Ovary (tissue), 9 donors: ENCODE measurements around the gene LARGE1. TPM values are rescaled to one million over a fixed set of nuclear protein-coding genes. Genes with fewer than 3 reads are reported as not detected.
A peak's percentile ranks its signal among the peaks of the same experiment; 100 is the strongest.

Source experiments
- DNase-seq, 5 donors: peaks; one replicate each; pipeline ENCODE4 v3.0.0-alpha.2; 2019 to 2020
- H3K27ac ChIP-seq, 2 donors: fragments of 200-600 bp; one replicate each; pipeline versions ENCODE4 v1.5.1 to v1.8.0; 2019 to 2022
- H3K27me3 ChIP-seq: fragments of 200-600 bp; one replicate; pipeline ENCODE4 v1.8.0; 2022
- H3K36me3 ChIP-seq: fragments of 200-600 bp; sonication (generic); one replicate; pipeline ENCODE4 v1.5.1; 2019
- H3K4me1 ChIP-seq: one replicate; pipeline ENCODE4 v1.8.1; 2013; ENCODE audit warnings: mild to moderate bottlenecking, moderate library complexity; ENCODE audit not compliant: insufficient read depth
- H3K4me3 ChIP-seq: fragments of 200-600 bp; sonication (generic); one replicate; pipeline ENCODE4 v1.5.1; 2017
- H3K9me3 ChIP-seq, 2 donors: fragments of 200-600 bp in 1 of 2; sonication (generic) in 1 of 2; one replicate each; pipeline versions ENCODE4 v1.5.1 to v1.8.1; 2013 to 2019; ENCODE audit warnings: mild to moderate bottlenecking in 1 of 2, moderate library complexity in 1 of 2
- EP300 ChIP-seq: sonication (generic); formaldehyde crosslinking; IDR thresholded peaks from one replicate; pipeline ENCODE4 v1.6.1; 2017; ENCODE audit warnings: antibody characterized with exemption
- POLR2A ChIP-seq: fragments of 450-650 bp; IDR thresholded peaks from one replicate; pipeline ENCODE4 v1.6.1; 2017; ENCODE audit warnings: antibody characterized with exemption, mild to moderate bottlenecking, moderate library complexity
- WGBS, 3 donors: extraction: QIAGEN DNeasy Blood & Tissue Kit in 1 of 3; methylation state at CpG; one replicate each; pipeline versions ENCODE4 v1.1.5 to v1.1.7; 2013 to 2017; 5-methylcytosine and 5-hydroxymethylcytosine counted together
- intact Hi-C, 4 donors: fragments of 100-400 bp; cut with DNase I; formaldehyde crosslinking; loops; one replicate each; pipeline versions ENCODE4 v1.11.0 to v1.15.1; 2022 to 2023
- polyA plus RNA-seq, 2 donors: library from polyadenylated mRNA; stranded (reverse); fragments of 200-250 nt in 1 of 2; fragments of 350-450 nt in 1 of 2; fragmentation: Illumina TruSeq in 1 of 2; extraction: RNeasy Lipid Tissue Mini Kit (QIAGEN cat#74804) in 1 of 2; gene quantifications; one replicate each; pipeline ENCODE4 v1.2.3, GENCODE V29; 2013 to 2014
- total RNA-seq, 7 donors: library from RNA; depleted of rRNA in 2 of 7; stranded (reverse); fragments of >200 nt in 2 of 7; fragmentation: NEBNext Ultra II Directional in 3 of 7; extraction: Animal tissue kit (Norgen Biotek cat#: 25700) in 3 of 7; gene quantifications; one replicate each; pipeline versions ENCODE4 v1.1.0 to v1.2.4, GENCODE V29; 2016 to 2023
- TF ChIP-seq, protein P1 (sequence below), 3 donors: fragments of 450-650 bp in 2 of 3; fragments of 200-600 bp in 1 of 3; IDR thresholded peaks; one replicate each; pipeline versions ENCODE4 v1.5.1 to v1.8.0; 2016 to 2022; ENCODE audit warnings: antibody characterized with exemption in 3 of 3, mild to moderate bottlenecking in 1 of 3
- donor health status: DM: no; HTN: no; CAD: no; lungs with moderate emphysema.
- donor health status: DM: no; HTN: no; CAD: no.
- donor health status: Bipolar disorder and iron deficiency.
- donor health status: DM: yes; HTN: yes; CAD: no.
- donor health status: DM: no; HTN: no; CAD: no.
- donor health status: DM: yes; HTN: yes; CAD: no.

LARGE1 gene
- total and polyA plus RNA-seq, 9 donors: 13.4 to 67.6 (median 36.8) TPM

DNA sequence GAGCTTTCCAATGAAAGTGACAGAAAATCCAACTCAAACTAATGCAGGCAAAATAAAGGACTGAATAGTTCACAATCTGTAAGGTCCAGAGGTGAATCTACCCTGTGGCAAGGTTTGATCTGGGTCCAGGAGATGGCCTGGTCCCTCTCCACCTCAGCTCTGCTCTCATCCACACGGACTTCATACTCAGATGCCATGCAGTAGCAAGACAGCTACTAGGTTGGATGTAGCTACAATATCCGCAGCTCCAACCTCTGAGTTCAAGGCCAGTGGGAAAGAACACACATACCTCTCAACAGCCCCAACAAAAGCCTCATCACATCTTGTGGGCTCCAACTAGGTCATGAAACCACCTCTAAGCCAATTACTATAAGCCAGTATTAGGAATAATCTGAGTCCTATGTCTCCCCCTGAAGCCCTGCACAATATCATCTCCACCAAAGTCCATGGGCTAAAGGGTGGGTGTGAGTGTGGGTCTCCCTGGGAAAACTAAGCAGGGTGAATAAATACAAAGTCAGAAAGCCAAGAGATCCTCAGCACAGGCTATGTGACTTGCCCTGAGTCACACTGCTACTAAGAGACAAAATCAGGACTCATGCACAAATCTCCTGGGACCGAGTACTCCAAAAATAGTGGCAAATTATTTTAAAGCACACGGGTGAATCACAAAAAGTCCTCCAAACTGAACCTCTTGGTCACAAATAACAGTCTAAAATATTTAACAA lies 78.8 kb downstream of the LARGE1 start:
- Histone ChIP-seq H3K36me3 (no peaks in the 10 kb centered on the region), H3K9me3 (no peaks in the 10 kb centered on the region), H3K4me1 (peaks cover 14% of the 10 kb centered on the region), H3K27me3 (no peaks in the 10 kb centered on the region), H3K27ac (no peak overlapping the region), H3K4me3 (no peak overlapping the region)
- intact Hi-C loops: no loop called here
- no peak for DNase-seq
- 42 to 57% (median 44%) methylated on average over 4 of the region's 4 CpGs for WGBS, 3 donors
- no peak for TF ChIP-seq POLR2A
- TF ChIP-seq EP300: no peak

DNA sequence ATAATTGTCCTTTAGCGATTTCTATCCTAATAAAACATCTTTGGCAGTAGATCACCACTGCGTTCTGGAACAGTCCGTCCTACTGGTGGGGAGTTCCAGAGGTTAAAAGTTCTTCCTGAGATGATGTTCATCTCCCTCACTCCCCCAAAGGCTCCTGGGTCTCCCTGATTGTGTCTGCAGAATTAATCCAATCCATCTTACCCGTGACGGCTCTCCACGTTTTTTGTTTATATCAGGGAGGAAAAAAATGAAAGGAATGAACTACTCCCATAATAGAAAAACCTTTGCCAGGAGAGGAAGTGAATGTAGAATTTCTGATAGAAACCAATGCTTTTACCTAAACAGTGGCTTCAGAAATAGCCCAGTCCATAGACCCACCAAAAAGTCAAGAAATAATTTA lies 81.6 kb downstream of the LARGE1 start:
- peaks cover 14% of the 10 kb centered on the region for H3K4me1 ChIP-seq
- H3K27ac ChIP-seq: no peak overlapping the region
- H3K36me3 ChIP-seq: no peaks in the 10 kb centered on the region
- intact Hi-C loops: no loop called here
- WGBS, 3 donors: 17 to 28% (median 24%) methylated on average over 6 of the region's 6 CpGs
- no peaks in the 10 kb centered on the region for H3K27me3 ChIP-seq
- no peak overlapping the region for H3K4me3 ChIP-seq
- no peak for TF ChIP-seq EP300
- TF ChIP-seq POLR2A: no peak
- TF ChIP-seq, protein P1, sequence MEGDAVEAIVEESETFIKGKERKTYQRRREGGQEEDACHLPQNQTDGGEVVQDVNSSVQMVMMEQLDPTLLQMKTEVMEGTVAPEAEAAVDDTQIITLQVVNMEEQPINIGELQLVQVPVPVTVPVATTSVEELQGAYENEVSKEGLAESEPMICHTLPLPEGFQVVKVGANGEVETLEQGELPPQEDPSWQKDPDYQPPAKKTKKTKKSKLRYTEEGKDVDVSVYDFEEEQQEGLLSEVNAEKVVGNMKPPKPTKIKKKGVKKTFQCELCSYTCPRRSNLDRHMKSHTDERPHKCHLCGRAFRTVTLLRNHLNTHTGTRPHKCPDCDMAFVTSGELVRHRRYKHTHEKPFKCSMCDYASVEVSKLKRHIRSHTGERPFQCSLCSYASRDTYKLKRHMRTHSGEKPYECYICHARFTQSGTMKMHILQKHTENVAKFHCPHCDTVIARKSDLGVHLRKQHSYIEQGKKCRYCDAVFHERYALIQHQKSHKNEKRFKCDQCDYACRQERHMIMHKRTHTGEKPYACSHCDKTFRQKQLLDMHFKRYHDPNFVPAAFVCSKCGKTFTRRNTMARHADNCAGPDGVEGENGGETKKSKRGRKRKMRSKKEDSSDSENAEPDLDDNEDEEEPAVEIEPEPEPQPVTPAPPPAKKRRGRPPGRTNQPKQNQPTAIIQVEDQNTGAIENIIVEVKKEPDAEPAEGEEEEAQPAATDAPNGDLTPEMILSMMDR (IDR thresholded peaks at IDR 0.05): no peak
- DNase-seq: no peak
- no peaks in the 10 kb centered on the region for H3K9me3 ChIP-seq

DNA sequence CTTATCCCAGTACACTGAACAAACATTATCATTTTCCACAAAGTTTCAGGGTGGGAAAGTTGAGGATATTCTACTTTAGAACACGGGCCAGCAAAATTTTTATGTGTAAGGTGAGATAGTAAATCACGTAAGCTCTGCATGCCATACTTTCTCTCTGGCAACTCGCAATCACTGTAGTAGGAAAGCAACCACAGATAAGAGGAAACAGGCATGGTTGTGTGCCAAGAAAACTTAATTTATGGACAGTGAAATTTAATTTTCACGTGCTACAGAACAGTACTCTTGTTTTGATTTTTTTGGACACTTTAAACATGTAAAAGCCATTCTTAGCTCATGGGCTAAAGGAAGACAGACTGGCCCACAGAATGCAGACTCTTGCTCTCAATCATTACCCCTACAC lies 82.5 kb downstream of the LARGE1 start:
- TF ChIP-seq, protein P1 (IDR thresholded peaks at IDR 0.05): no peak
- no peak for TF ChIP-seq EP300
- TF ChIP-seq POLR2A: no peak
- 40 to 54% (median 53%) methylated on average over 4 of the region's 4 CpGs for WGBS, 3 donors
- Histone ChIP-seq H3K4me3 (no peak overlapping the region), H3K27ac (no peak overlapping the region), H3K9me3 (no peaks in the 10 kb centered on the region), H3K27me3 (no peaks in the 10 kb centered on the region), H3K36me3 (no peaks in the 10 kb centered on the region), H3K4me1 (peaks cover 14% of the 10 kb centered on the region)
- intact Hi-C loops: no loop called here
- DNase-seq: no peak

DNA sequence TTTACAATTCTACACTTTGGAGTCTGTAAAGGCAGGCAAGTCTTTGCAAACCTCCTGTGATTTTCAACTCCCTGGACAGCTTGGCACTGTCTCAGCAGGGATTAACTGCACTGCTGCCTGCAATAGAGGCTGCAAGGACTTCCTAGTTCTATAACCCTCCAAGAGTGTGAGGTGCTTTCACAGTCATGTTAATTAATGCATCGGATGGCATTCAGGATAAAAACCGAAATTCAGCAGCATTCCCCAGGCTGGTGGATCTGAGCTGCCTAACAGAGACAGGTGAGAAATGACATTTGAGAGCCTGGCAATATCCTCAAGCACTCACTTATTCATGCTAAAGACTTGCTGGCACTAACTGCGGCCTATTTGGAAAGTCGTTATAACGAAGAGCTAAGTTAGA lies 85.0 kb downstream of the LARGE1 start:
- intact Hi-C loops: no loop called here
- WGBS, 3 donors: 80 to 86% (median 83%) methylated on average over 5 of the region's 5 CpGs
- DNase-seq: no peak
- Histone ChIP-seq H3K4me3 (no peak overlapping the region), H3K36me3 (no peaks in the 10 kb centered on the region), H3K27me3 (no peaks in the 10 kb centered on the region), H3K9me3 (no peaks in the 10 kb centered on the region), H3K4me1 (peaks cover 15% of the 10 kb centered on the region), H3K27ac (no peak overlapping the region)
- TF ChIP-seq, protein P1 (IDR thresholded peaks at IDR 0.05): no peak
- no peak for TF ChIP-seq EP300
- no peak for TF ChIP-seq POLR2A

DNA sequence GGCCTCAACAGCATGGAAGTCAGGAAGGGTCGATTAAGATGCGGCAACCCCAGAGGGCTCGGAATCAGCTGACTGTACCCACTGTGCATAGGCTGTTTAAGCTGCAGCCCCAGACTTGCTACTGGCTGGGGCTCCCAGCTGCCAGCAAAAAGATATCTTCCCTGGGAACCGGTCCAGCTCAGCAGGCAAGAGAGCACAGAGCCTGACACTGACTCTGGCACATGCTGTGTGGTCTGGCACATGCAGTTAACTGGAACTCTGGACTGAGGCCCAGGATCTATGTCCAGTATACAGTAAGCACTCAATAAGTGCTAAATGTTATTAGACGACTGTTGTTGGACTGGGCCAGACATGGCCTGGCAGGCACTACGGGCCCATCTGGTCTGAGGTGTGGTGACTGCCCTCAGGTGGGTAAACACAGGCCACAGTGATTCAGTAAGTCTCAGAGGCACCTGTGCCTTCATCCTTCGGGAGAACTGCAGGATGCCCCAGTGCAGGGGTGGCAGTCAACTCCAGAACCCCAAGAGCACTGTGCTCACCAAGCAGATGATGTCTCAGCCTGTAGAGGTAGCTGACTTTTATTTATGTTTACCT lies 87.6 kb downstream of the LARGE1 start:
- 65 to 84% (median 73%) methylated on average over 6 to 7 of the region's 7 CpGs for WGBS, 3 donors

More for the DNA sequence above, 87.6 kb downstream of the LARGE1 start:
- no peaks in the 10 kb centered on the region for H3K9me3 ChIP-seq
- intact Hi-C loops: no loop called here
- H3K4me1 ChIP-seq: peaks cover 10% of the 10 kb centered on the region
- H3K27ac ChIP-seq: no peak overlapping the region
- no peaks in the 10 kb centered on the region for H3K36me3 ChIP-seq
- DNase-seq: peak in 2 of 5 donors; percentile 13 to 34
- TF ChIP-seq EP300 (no peak), POLR2A (no peak)
- TF ChIP-seq, protein P1 (IDR thresholded peaks at IDR 0.05): no peak
- H3K27me3 ChIP-seq: no peaks in the 10 kb centered on the region
- H3K4me3 ChIP-seq: no peak overlapping the region
